HG03565 (cell line): ENCODE results near the gene DGCR6L.
"Not testable (repeated sequence)": the region's sequence is repeated elsewhere in the genome, so short reads cannot be mapped to it uniquely, and the experiment has no call there.

Experiments used
- ATAC-seq: cut with Tn5 transposase; IDR thresholded peaks from one replicate; pipeline ENCODE4 v1.9.1; 2021; ENCODE audit warnings: mild to moderate bottlenecking, moderate library complexity; ENCODE audit not compliant: unreplicated experiment

Gene DGCR6L

GRCh38 chr22:20310773-20311172 is 9.1 kb downstream of the DGCR6L start:
- ATAC-seq: not testable (repeated sequence)

GRCh38 chr22:20310180-20310579 is 9.7 kb downstream of the DGCR6L start:
- not testable (repeated sequence) for ATAC-seq

- not testable (repeated sequence) for ATAC-seq
Observed at GRCh38 chr22:20308806-20309650, 10.8 kb downstream of the DGCR6L start.

GRCh38 chr22:20307448-20308447 is 12.1 kb downstream of the DGCR6L start:
- ATAC-seq: not testable (repeated sequence)

GRCh38 chr22:20306646-20307447 is 13.0 kb downstream of the DGCR6L start:
- ATAC-seq: not testable (repeated sequence)

GRCh38 chr22:20305894-20306645 is 13.8 kb downstream of the DGCR6L start:
- ATAC-seq: no peak

DNA sequence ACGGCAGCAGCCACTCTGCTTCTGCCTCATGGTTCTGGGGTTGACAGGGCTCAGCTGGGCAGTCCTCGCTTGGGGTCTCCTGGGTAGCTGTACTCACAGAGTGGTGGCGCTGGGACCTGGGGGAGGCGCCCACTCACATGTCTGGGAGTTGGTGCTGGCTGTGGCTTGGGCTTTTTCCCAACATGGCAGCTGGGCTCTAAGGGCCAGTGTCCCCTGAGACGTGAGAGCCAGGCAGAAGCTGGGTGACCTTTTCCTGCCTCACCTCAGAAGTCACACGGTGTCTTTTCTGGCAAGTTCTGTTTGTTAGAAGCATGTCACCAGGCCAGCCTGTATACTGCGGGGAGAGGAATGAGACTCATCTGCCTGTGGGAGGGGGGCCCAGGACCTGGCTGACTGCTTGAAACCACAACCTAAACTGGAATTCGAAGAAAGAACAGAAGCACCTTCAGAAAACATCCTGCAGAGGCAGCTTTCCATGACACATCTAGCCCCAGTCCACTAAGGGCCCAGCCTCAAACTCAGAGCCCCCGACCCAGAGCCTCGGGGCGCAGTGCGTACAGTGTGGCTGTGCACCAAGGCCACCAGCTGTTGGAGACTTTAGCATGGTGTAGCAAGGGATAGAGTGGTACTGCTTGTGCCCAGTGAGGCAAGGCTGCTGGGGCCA is 14.5 kb downstream of the DGCR6L start:
- ATAC-seq: not testable (repeated sequence)

DNA sequence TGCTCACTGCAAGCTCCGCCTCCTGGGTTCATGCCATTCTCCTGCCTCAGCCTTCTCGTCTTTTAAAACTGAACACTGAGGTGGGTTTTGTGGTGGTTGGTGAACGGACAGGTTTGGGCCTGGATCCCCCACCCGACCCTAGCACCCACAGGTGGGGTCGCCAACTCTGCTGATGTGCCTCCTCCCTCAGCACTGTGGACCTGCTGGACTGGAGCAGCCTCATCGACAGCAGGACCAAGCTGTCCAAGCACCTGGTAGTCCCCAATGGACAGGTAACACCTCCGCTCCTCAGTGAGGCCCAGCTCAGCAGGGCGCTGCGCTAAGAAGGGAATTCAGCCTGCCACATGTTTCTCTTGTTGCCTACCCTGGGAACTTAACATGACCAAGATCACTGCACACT is 15.2 kb downstream of the DGCR6L start:
- ATAC-seq: no peak

DNA sequence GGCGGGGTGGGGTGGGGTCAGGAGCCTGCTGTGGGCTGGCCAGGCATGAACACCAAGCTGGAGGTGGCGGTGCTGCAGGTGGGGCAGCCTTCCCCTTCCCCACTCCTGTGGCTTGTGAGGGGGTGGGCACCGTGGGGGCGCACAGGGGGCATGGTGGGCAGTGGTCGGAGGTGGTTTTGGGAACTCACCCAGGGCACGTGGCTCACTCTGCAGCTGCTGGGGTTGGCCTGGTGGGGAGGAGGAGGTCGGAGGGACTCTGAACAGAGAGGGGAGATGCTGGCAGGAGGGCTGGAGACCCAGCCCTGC is 16.7 kb downstream of the DGCR6L start:
- ATAC-seq: not testable (repeated sequence)

DNA sequence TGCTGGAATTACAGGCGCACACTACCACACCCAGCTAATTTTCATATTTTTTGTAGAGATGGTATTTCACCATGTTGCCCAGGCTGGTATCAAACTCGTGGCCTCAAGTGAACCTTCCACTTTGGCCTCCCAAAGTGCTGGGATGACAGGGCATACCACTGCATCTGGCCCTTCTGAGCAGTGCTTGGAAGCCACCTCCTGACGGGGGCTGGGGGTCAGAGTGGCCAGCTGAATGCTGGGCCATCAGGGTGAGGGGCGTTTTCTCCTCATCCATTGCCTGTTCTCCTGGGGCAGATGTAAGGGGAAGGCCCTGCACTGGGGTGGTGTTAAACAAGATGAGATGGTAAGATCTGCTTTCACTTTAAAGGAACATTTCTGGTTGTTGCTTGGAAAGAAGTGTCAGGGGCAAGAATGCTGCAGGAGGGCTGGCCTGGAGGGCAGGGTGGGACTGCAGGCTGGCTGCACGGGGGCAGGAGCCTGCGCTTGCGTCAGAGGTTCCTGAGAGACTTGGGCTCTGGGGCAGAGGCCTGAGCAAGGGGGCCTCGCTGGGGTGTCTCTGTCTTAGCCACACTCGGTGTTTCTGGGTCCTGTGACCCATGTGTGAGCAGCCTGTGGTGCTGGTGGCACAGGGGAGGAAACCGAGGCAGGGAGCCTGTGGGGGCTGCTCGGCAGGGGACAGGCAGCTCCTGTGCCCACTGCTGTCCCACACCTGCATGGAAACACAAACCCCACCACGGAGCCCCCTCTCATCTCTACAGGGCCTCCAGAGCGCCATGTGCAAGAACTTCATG is 17.2 kb downstream of the DGCR6L start:
- ATAC-seq: no peak

- ATAC-seq: no peak
Observed at GRCh38 chr22:20299746-20300136, 20.1 kb downstream of the DGCR6L start.

DNA sequence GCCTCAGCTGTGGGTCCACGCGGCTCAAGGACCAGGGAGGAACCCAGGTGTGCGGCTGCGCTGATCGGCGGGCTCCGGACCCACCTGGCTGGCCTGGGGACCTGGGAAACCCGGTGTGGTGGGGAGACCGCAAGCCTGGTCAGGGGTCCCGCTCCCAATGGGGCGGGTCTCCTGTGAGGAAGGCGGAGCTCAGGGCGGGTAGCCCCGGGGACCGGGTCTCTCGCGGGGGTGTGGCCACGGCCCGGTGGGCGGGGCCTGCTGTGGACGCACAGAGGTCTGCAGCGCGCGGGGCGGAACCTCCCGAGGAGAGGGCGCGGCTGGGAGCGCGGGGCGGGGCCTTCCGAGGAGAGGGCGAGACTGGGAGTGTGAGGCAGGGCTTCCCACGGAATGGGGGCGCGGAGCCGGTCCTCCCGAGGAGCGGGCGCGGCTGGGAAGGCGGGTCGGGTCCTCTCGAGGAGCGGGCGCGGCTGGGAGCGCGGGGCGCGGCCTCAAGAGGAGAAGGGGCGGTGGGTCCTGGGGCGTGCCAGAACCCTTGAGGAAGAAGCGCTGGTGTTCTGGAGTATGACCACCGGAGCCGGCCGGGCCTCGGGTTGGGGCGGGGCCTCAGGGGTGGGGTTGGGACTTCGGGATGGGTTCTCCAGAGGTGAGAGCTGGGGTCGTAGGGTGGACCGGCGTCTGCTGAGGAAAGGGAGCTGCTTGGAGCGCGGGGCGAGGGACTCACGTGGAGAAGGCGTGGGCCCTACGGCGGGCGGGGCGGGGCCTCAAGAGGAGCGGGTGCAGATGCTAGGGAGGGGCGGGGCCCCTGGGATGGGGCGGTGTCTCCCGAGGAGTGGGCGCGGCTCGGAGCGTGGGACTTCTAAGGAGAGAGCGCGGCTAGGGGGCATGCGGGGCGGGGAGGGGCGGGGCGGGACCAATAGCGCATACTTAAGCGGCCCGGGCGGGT is 20.8 kb downstream of the DGCR6L start:
- ATAC-seq: no peak

DNA sequence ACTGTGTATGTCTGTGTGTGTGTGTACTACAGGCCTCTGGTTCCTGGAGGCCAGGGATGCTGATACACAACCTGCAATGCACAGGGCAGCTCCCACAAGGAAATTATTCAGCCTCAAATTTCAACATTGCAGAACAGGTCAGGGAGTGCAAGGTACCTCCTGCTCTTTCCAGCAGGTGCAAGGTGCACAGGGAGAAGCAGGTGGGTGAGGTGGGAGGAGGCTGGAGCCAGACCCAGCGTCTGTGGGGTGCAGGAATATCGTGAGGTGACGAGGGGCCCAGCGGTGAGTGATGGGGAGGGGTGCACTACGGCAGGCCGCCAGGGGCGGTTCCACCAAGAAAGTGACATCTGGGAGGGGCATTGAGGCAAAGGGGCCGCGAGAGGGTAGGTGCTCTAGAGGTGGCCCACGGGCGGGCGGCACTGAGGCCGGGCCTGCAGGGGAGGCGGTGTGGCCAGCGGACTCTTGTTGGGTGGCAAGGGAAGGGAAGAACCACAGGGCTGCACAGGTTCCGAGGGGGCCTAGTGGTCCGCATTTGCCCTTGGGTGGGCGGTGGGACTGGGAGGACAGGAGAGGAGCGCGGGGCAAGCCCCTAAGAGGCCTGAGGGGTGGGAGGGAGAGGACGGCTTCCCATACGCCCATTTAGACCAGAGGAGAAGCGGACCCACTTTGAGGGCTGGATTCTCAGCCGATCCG is 21.6 kb downstream of the DGCR6L start:
- no peak for ATAC-seq

- no peak for ATAC-seq
Observed at GRCh38 chr22:20297414-20298109, 22.3 kb downstream of the DGCR6L start.

GRCh38 chr22:20296598-20296997 is 23.3 kb downstream of the DGCR6L start:
- no peak for ATAC-seq

DNA sequence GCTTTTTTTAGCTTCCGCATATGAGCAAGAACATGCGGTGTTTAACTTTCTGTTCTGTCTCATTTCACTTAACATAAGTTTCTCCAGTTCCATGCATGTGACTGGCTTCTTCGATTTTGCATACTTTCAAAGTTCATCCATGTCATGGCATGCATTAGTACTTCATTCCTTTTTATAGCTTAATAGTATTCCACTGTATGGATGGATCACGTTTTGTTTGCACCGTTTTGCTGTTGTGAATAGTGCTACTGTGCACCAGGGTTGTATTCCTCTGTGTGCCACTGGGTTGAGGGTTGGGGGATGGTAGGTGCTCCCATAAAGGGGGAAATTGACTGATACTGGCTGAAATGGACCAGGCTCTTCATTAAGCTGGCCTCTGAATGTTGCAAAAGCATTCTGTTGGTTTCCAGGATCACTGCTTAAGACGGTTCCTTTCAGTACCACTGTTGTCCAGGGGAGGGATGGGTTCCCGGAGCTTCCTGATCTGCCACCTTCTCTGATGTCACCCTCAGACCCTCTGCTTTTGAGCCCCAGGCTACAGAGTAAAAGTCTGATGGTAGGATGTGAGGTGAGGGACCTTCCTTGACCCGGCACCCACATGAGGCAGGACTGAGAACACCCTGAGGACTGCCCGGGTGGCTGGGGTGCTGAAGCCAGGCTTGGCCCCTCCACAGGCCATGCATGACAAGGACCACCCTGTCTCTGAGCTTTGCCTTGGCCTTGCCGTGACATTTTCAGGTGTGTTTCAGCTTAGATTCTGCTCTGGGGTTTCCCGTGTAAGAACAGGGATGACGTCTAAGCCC is 24.4 kb downstream of the DGCR6L start:
- ATAC-seq: no peak
